HL-60/S4 treated with phorbol 12-myristate 13-acetate at 8.2 ng/mL for 4 days and 3 days (cell line): ENCODE results near the gene PRDM12.
"Not testable (repeated sequence)": the region's sequence is repeated elsewhere in the genome, so short reads cannot be mapped to it uniquely, and the experiment has no call there.

Experiments
- in situ Hi-C: fragments of 300-500 bp; cut with MboI; formaldehyde crosslinking; loops from 2 replicates; pipeline ENCODE4 v1.15.0; 2022; ENCODE audit warnings: low sequenced_read_pairs

The PRDM12 gene

DNA sequence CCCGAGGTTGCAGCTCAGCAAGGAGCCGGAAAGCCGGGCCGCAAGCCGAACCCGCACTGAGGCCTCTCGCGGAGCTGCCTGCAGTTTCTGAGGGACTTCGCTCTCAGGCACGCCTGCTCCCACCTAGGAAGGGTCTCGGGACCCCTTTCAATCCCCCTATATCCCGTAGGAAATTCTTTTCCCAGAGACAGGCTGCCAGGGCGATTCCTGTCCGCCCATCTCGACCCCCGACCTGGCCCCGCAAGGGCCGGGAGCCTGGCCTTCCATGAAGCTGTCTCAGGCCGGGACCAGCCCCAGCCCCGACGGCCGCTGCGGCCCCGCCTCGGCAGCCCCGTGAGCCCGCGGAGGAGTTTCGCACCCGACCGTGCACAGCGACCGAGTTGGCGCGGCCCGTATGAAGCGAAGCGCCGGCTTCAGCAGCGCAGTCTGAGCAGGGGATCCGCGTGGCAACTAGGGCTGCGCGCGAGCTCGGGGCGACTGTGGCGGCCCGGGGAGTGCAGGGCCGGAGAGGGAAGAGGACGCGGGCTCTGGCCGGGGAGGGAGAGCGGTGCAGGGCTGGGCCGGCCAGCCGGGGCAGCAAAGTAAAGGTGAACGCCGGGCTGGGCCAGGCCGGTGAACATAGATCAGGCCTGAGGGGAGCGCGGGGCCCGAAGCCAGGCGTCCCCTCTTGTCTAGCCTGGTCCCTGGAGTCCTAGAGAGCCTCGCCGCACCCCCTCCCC lies 977 bp upstream of the PRDM12 start:
- in situ Hi-C loops, result no loop called here

DNA sequence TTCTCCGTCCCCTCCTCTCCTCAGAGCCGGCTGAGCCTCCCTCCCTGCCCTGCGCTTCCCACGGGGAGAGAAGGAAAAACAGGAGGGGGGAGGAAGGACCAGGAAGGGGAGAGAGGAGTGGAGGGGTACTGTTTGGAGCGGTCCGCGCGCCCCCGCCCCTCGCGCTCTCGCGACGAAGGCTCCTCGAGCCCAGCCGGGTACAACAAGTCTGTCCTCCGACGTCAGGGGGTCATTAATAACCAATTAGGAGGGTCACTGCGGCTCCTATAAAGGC lies 480 bp upstream of the PRDM12 start:
- in situ Hi-C loops, result no loop called here

DNA sequence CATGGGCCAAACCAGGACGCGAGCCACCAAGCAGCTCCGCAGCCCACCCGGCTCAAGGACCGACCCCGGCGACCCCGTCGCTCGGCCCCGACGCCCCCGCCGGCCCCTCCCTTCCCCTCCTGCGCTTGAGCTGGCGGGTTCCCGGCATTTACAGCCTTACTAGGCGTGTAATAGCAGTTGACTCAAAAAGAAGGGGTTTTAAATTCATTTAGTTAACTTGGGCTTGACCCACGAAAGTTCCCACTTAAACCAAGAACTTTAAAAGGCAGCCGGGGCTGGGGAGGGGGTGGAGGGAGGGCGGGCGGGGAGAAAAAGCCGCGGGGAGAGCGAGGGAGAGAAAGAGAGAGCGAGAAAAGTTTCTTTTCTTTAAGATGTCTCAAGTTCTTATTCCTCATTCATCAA lies 636 bp downstream of the PRDM12 start:
- in situ Hi-C loops, result no loop called here

DNA sequence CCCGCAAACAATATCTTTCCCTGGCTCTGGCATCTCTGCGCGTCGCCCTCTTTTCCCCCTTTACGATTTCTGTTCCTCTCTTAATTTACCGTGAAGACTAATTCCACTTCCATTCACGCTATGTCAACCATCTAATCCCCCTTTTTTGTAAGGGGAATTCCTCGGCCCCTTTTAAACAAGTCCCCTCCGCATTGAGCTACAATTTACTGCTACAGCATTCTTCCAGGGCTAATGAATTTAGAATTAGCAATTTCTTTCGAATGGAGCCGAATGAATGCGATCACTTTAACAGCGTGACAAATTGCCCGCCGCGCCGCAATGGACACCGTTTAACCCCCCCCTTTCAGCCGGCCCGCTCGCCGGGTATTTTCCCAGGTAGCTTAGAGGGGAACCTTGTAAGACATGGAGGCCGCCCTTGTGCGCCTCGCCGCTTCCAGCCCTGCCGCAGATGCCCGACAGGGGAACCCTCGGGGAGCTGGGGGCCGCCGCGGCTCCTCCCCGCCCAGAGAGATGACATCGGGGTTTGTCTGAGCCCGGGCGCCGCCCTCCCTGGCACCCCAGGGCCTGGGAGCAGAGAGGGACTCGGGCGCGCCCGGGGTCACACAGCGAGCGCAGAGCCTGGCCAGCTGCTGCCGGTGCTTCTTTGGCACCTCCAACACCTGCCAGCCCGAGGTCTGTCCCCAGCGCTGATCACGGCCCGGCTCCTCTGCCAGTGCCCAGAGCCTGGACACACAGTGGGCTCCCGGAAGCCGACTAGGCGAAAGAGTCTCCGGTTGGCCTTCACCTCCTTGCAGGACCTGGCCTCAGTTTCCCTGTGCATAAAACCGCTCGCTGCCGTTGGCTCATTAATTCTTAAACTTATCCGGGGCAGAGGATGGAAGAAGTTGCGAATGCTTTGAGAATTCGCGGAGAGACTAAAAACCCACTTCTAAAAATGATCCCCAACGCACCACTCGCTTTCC lies 1.3 kb downstream of the PRDM12 start:
- in situ Hi-C loops, result no loop called here

DNA sequence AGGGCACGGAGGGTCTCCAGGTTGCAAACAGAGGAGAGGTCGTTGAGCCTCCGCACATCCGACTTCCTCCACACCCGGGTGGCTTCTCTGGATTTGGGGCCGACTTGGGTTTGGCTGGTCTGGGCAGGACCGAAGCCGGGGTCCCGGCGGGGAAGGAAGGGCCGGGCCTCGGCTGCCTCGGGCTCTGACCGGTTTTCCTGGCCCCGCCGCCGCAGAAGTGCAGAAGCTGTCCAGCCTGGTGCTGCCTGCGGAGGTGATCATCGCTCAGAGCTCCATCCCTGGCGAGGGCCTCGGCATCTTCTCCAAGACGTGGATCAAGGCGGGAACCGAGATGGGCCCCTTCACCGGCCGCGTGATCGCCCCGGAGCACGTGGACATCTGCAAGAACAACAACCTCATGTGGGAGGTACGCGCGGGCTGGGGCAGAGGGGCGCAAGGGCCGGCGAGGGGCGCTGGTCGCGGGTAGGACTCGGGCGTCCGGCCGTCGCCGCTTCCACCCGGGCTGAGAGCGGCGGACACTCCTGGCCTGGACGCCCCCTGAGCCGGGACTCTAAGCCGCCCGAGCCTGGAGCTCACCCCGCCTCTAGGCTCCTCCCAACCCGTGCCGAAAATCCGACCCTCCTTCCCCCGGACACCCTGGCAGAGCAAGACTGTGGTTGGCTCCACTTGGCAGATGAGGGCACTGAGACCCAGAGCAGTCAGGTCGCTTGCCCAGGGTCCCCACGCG lies 2.2 kb downstream of the PRDM12 start:
- in situ Hi-C loops, result no loop called here

DNA sequence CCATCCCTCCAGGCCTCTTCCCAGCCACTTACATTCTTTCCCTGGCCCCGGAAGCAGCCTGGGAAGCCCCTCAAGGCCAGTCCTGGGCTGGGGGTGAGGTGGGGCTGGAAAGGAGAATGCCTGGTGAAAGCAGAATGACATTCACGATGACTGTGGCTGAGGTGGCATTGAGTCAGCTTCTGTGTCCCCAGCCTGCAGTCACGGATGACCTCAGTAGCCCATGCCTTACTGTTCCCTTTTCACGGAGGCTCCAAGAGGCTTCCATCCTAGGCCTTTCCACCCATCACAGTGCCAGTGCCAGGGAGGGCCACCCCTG lies 2.7 kb downstream of the PRDM12 start:
- in situ Hi-C loops, result no loop called here

DNA sequence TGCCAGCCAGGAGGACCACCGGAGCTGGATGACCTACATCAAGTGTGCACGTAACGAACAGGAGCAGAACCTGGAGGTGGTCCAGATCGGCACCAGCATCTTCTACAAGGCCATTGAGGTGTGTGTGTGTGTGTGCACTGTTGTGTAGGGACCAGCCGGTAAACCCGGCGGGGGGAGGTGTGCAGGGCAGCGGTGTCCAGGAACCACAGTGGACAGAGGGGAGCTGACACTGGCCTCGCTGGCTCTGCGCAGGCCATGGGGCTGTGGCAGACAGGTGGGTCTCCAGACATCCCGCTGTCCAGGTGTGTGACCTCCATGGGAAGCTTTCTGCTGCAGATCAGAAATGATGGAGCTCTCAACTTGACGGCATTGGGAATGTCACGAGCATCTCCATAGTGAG lies 3.8 kb downstream of the PRDM12 start:
- in situ Hi-C loops, result no loop called here

DNA sequence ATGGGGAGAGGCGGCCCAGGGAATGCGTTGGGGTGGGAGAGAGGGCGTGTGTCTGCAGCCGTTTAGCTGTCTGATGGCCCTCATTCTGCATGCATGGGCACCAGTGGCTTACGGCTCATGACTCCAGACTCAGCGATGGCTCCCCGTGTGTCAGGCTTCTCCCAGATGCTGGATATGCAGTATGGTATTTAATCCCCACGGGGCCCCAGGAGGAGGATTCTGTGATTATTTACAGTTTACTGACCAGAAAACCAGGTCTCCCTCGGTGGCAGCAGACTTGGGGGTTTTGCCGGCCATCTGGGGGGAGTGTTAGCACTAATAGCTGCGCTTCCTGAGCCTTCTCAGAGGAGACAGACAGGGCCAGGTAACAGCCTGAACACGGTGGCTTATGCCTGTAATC lies 4.3 kb downstream of the PRDM12 start:
- in situ Hi-C loops, result no loop called here

DNA sequence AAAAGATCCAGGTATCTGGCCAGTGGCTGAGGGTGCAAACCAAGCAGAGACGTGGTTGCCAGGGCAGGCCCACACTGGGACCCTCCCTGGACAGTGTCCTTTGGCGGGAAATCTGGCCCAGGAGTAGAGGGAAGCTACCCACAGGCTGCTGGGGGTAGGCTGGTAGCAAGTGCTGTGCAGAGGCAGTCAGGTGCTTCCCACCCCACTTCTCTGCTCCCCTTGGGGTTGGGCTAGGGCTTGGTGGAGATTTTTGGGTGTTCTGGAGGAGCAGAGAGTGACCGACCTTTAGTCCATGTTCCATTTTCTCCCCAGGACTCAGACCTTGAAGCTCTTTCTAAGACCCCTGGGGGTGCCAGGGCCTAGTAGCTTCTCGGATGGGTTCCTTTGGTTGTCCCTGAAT lies 5.6 kb downstream of the PRDM12 start:
- in situ Hi-C loops, result loop anchor here (10.0 kb wide), 1 partner anchor 205 kb away; no protein-coding TSS in a partner anchor

DNA sequence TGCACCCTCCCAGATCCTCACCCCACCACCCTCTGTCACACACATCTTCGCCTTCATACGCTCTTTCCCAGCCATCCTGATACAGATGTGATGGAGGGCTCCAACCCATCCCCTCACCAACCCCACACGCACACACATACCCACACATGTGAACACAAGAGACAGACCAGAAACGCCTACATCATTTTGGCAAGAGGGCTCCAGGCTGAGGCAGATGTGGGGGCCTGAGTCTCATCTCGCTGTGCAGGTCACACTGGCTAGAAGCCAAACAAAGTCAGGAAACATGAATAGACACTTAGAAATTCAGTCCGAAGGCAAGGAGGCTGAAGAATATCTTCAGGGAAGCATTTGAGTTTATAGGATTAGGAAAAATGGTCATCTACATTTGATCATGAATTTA lies 6.2 kb downstream of the PRDM12 start:
- in situ Hi-C loops, result loop anchor here (10.0 kb wide), 1 partner anchor 206 kb away; no protein-coding TSS in a partner anchor

DNA sequence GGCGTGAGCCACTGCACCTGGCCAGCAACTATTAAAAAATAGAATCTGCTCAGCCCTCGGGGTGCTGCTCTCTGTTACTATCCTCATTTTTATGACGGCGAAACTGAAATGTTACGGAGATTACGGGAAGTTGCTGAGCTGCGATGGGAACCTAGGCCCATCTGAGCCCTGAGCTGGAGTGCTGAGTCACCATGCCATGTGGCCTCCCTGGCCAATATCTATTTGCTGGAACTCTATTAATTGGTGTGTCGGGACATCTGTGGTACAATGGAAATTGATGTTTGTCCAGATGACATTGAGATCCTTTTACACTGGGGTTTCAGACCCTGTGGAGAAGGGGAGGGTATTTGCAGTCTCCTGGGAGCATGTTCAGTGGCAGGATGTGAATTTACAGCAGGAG lies 8.1 kb downstream of the PRDM12 start:
- in situ Hi-C loops, result loop anchor here (10.0 kb wide), 1 partner anchor 208 kb away; no protein-coding TSS in a partner anchor

DNA sequence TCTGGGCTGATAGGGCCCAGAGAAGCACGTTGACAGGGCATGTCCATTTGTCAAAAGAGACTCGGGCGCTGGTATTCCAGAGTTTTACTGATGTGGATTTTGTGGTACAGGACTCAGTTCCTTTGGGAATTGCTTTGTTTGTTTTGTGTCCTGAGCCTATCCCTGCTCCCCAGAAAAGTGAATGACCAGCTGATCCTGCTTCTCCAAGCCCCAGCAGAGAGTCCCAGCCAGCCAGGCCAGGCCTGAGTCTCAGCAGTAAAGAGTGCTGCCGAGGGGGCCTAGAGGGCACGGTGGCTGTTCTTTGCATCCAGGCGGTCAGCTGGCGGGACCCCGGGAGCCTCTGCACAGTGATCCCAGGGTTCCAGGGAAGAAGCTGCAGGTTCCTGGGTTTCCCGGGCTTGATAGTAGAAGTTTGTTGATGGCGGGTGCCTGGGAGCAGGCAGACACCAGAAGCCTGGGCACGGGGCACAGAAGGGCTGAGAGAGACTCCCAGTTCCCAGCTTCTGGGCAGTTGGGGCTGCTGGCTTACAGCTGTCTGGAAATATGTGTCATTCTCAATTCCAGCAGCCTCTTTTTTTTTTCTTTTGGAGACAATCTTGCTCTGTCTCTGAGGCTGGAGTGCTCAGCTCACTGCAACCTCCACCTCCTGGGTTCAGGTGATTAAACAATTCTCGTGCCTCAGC lies 8.7 kb downstream of the PRDM12 start:
- in situ Hi-C loops, result loop anchor here (10.0 kb wide), 1 partner anchor 208 kb away; no protein-coding TSS in a partner anchor

DNA sequence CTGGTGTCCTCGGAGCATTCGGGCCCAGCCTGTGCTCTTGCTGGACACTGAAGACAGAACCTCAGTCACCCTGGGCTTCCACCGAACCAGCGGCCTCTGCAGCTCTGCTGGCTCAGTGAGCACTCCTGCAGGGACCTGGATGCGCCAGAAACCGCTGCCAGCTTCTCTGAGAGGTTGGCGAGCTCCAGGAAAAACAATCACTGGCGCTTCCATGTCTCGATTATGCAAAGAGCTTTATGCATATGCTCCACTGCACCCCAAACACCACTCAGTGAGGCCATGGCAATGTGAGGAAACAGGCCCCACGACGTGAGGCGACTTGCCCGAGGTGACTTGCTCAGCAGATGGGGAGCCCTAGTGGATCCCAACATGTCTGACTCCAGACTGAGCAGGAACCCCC lies 11.0 kb downstream of the PRDM12 start:
- in situ Hi-C loops, result loop anchor here (10.0 kb wide), 1 partner anchor 211 kb away; no protein-coding TSS in a partner anchor

DNA sequence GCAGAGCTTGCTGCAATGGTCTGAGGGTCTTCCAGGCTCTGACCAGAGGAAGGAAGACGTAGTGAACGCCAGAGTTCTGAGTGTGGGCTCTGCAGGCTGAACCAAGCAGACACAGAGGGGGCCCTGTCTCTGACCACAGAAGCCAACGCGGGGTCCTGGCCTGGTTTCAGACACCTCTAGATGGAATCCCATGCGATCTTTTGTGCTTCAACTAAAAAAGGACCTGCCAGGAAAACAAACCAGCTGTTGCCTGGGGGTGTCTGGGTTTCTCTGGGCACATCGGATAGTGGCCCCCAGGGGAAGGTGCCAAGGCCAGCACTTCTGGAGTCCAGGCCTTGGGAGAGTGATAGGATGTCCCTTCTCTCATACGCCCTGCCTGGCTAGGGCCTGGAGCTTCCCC lies 12.9 kb downstream of the PRDM12 start:
- in situ Hi-C loops, result loop anchor here (10.0 kb wide), 1 partner anchor 212 kb away; no protein-coding TSS in a partner anchor

DNA sequence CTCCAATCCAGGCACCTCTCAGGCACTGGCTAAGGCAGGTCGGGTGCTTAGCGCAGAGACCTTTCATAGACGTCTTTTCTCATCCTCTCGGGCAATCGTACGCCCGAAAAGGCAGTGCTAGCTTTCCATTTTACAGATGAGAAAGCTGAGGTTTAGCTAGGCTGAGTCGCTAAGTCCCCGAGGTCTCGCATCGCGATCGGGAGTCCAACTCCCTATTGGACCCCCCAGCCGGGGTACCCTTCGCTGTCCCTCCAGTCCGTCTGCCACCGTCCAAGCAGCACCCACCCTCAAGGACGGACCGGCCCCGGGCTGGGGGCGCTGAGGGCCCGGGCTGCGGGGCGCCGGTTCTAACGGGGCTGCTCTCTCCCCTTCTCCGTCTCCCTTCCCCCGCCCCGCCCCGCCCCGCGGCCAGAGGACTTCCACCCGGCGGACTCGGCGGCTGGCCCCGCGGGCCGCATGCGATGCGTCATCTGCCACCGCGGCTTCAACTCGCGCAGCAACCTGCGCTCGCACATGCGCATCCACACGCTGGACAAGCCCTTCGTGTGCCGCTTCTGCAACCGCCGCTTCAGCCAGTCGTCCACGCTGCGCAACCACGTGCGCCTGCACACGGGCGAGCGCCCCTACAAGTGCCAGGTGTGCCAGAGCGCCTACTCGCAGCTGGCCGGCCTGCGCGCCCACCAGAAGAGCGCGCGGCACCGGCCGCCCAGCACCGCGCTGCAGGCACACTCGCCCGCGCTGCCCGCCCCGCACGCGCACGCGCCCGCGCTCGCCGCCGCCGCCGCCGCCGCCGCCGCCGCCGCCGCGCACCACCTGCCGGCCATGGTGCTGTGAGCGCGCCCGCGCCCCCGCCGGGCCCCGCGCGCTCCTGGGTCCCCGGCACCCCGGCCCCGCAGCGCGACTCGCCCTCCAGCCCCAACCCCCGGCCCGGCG lies 16.7 kb downstream of the PRDM12 start:
- in situ Hi-C loops, result no loop called here

DNA sequence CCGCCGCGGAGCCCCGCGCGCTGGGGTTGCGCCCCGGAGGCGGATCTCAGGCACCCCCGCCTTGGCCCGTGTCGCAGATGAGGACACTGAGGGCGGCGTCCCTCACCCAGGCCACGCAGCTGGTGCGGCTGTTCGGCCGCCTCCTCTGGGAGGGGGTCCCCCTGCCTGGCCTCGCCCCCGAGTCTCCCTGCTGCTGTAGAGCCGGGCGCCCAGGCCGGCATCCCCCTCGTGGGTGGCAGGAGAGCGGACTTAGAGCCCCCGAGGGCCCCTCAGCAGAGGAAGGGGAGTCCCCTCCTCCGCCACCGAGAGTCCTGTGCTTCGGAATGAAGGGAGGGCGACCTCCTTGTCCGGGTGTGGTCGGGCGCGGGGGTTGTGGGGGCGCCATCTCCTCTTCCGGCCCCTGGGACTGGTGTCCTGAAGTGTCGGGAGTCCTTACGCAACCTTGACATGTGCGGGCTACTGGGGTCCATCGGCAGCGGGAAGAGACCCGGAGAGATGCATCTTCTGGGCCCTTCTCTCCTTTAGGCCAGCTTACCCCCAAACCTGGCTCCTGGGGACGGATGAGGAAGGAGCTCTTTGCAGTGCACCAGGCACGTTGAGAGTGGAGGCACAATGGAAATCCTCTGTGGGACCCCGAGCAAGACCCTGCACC lies 17.5 kb downstream of the PRDM12 start:
- in situ Hi-C loops, result no loop called here

DNA sequence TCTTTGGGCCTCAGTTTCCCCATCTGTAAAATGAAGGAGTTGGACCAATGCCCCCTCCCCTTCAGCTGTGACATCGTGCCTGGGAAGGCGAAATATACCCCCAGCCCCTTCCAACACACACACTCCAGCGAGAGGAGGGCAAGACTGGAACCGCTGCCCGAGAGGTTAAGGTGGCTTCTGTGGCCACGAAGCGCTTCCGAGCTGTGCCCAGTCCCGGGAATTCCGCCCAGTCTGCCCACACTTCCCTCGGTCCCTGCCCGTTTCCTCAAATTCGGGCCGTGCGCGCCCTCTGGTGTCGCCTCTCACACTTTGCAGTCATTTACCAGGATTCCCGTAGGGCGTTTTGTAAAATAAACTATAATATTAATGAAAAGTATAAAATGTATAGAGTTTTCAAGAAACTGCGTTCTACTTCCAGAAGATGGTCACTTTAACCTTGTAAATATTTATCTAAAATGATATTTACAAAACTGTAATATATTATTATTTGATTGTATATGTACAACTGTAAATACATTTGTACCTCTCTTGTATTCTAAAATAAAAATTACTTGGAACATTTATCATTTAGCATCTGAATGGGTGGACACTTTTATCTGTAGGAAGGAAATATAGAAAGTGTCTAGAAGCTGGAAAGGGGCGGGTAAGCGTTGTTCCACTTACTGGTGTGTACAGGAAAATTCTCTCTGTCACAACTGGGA lies 18.2 kb downstream of the PRDM12 start:
- in situ Hi-C loops, result no loop called here

DNA sequence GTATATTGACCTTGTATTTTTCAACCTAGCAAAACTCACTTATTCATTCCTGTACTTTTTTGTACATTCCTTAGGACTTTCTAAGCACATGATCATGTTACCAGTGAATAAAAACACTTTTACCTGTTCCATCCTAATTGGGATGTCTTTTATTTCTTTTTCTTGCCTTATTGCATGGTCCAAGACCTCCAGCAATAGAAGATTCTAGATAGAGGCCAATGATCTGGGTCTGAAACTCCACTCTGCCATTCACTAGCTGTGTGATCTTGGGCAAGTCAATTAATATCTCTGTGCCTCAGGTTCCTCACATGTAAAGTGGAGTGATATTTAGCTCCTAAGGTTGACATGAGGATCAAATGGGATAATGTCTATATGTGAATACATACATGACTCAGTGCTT lies 20.7 kb downstream of the PRDM12 start:
- in situ Hi-C loops, result no loop called here

DNA sequence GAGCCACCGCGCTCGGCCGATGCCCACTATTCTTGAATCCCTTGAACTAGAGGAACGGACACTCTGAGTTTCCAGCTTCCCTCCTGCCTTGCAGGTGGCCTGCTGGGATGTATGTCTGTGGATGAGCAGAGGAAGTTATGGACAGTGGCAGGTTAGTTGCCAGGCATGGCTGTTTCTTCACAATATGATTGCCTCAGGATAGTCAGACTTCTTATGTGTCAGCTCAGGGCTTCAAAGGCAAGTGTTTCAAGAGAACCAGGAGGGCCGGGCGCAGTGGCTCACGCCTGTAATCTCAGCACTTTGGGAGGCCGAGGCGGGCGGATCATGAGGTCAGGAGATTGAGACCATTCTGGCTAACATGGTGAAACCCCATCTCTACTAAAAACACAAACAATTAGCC lies 21.6 kb downstream of the PRDM12 start:
- in situ Hi-C loops, result not testable (repeated sequence)
